Body of pancreas (tissue), 4 donors: ENCODE data around the gene CNTNAP1.

Experiments
- CTCF ChIP-seq, 7 experiments: fragments of 450-650 bp in 4 of 7; fragments of 200-600 bp in 3 of 7; sonication (generic) in 3 of 7; IDR thresholded peaks; one replicate each; pipeline ENCODE4 v1.5.1; 2016 to 2019; ENCODE audit warnings: antibody characterized with exemption in 7 of 7
- POLR2A ChIP-seq, 3 donors: fragments of 450-650 bp; IDR thresholded peaks; one replicate each; pipeline ENCODE4 v1.6.1; 2016; ENCODE audit warnings: antibody characterized with exemption in 3 of 3, mild to moderate bottlenecking in 2 of 3

GRCh38 chr17:42675965-42676423 is 6.3 kb upstream of the CNTNAP1 start:
- TF ChIP-seq CTCF (IDR thresholded peaks at IDR 0.05): peak in 1 of 7 experiments; percentile 16
- TF ChIP-seq POLR2A (IDR thresholded peaks at IDR 0.05): peak in 2 of 3 donors; percentile 33 to 38
